LNCaP clone FGC (cell line): ENCODE data around the gene TAB3.

Source experiments
- DNase-seq: peaks from one replicate; pipeline ENCODE4 v3.0.0-alpha.2; 2011; ENCODE audit warnings: low read depth
- H3K4me3 ChIP-seq: 2 replicates; pipeline ENCODE4 v1.5.1; 2011; ENCODE audit warnings: mild to moderate bottlenecking, low read depth, low read length, control low read depth
- CTCF ChIP-seq: IDR thresholded peaks from 2 replicates; pipeline ENCODE4 v1.5.1; 2012; ENCODE audit warnings: mild to moderate bottlenecking; ENCODE audit not compliant: control insufficient read depth, insufficient read depth; ENCODE audit errors: extremely low read depth

The TAB3 gene

GRCh38 chrX:30858098-30858497 lies 31.0 kb downstream of the TAB3 start:
- TF ChIP-seq CTCF, result no peak
- H3K4me3 ChIP-seq, result no peak overlapping the region
- no peak for DNase-seq

GRCh38 chrX:30851449-30851848 lies 37.6 kb downstream of the TAB3 start:
- H3K4me3 ChIP-seq, result no peak overlapping the region
- TF ChIP-seq CTCF, result no peak

GRCh38 chrX:30835373-30835772 lies 53.7 kb downstream of the TAB3 start:
- no peak for DNase-seq
- TF ChIP-seq CTCF, result no peak
- H3K4me3 ChIP-seq, result no peak overlapping the region

More at GRCh38 chrX:30851449-30851848, 37.6 kb downstream of the TAB3 start:
- no peak for DNase-seq

GRCh38 chrX:30833896-30834295 lies 55.2 kb downstream of the TAB3 start:
- no peak for DNase-seq
- no peak overlapping the region for H3K4me3 ChIP-seq
- TF ChIP-seq CTCF, result no peak

- no peak overlapping the region for H3K4me3 ChIP-seq
- no peak for TF ChIP-seq CTCF
- no peak for DNase-seq
These were observed 58.0 kb downstream of the TAB3 start for GRCh38 chrX:30831082-30831481.

- DNase-seq, result no peak
- no peak for TF ChIP-seq CTCF
- no peak overlapping the region for H3K4me3 ChIP-seq
These were observed 58.6 kb downstream of the TAB3 start for GRCh38 chrX:30830326-30830943.

GRCh38 chrX:30824275-30824674 lies 64.8 kb downstream of the TAB3 start:
- no peak for DNase-seq
- no peak overlapping the region for H3K4me3 ChIP-seq
- no peak for TF ChIP-seq CTCF
